Nephron progenitor cell (in vitro differentiated cells): ENCODE data around the gene PEX5L.

Experiments
- DNase-seq: peaks from one replicate; pipeline ENCODE4 v3.0.0; 2021
- H3K27ac Mint-ChIP-seq: 2 replicates; pipeline ENCODE4 v1.8.0; 2021; ENCODE audit warnings: mild to moderate bottlenecking, moderate library complexity, mixed read lengths
- H3K27me3 Mint-ChIP-seq: 2 replicates; pipeline ENCODE4 v1.8.0; 2021; ENCODE audit warnings: mild to moderate bottlenecking, low read depth, mixed read lengths; ENCODE audit not compliant: poor library complexity
- H3K36me3 Mint-ChIP-seq: 2 replicates; pipeline ENCODE4 v1.8.0; 2021; ENCODE audit warnings: low read depth, mixed read lengths
- H3K4me1 Mint-ChIP-seq: 2 replicates; pipeline ENCODE4 v1.8.0; 2021; ENCODE audit warnings: mixed read lengths
- H3K4me3 Mint-ChIP-seq: 2 replicates; pipeline ENCODE4 v1.8.0; 2021; ENCODE audit warnings: mild to moderate bottlenecking, moderate library complexity, mixed read lengths
- H3K9me3 Mint-ChIP-seq: 2 replicates; pipeline ENCODE4 v1.8.0; 2021; ENCODE audit warnings: mild to moderate bottlenecking, moderate library complexity, mixed read lengths
- CTCF ChIP-seq: fragments of 200-600 bp; sonication (generic); IDR thresholded peaks from 2 replicates; pipeline ENCODE4 v1.5.0; 2021; ENCODE audit warnings: antibody characterized with exemption

Gene PEX5L

GRCh38 chr3:179943117-179943880, 93.4 kb downstream of the PEX5L start:
- no peak for TF ChIP-seq CTCF
- DNase-seq: no peak
- no peak overlapping the region for H3K27ac Mint-ChIP-seq
- no peaks in the 10 kb centered on the region for H3K4me1 Mint-ChIP-seq
- H3K36me3 Mint-ChIP-seq: no peaks in the 10 kb centered on the region
- H3K9me3 Mint-ChIP-seq: no peaks in the 10 kb centered on the region
- no peaks in the 10 kb centered on the region for H3K27me3 Mint-ChIP-seq
- no peak overlapping the region for H3K4me3 Mint-ChIP-seq

GRCh38 chr3:179942553-179943075, 94.1 kb downstream of the PEX5L start:
- Mint-ChIP-seq H3K36me3 (no peaks in the 10 kb centered on the region), H3K4me1 (no peaks in the 10 kb centered on the region), H3K27ac (no peak overlapping the region), H3K4me3 (no peak overlapping the region), H3K27me3 (no peaks in the 10 kb centered on the region), H3K9me3 (no peaks in the 10 kb centered on the region)
- no peak for TF ChIP-seq CTCF
- DNase-seq: no peak

- DNase-seq: no peak
- no peak for TF ChIP-seq CTCF
- Mint-ChIP-seq H3K27ac (no peak overlapping the region), H3K9me3 (no peaks in the 10 kb centered on the region), H3K4me1 (no peaks in the 10 kb centered on the region), H3K27me3 (no peaks in the 10 kb centered on the region), H3K36me3 (no peaks in the 10 kb centered on the region), H3K4me3 (no peak overlapping the region)
Observed at GRCh38 chr3:179935710-179936109, 101.0 kb downstream of the PEX5L start.

GRCh38 chr3:179933914-179934313, 102.8 kb downstream of the PEX5L start:
- no peaks in the 10 kb centered on the region for H3K27me3 Mint-ChIP-seq
- H3K27ac Mint-ChIP-seq: no peak overlapping the region
- no peaks in the 10 kb centered on the region for H3K36me3 Mint-ChIP-seq
- no peak for TF ChIP-seq CTCF
- peaks cover 13% of the 10 kb centered on the region for H3K4me1 Mint-ChIP-seq
- H3K4me3 Mint-ChIP-seq: no peak overlapping the region
- no peaks in the 10 kb centered on the region for H3K9me3 Mint-ChIP-seq
- no peak for DNase-seq

- no peaks in the 10 kb centered on the region for H3K27me3 Mint-ChIP-seq
- no peak overlapping the region for H3K4me3 Mint-ChIP-seq
- peaks cover 22% of the 10 kb centered on the region for H3K4me1 Mint-ChIP-seq
- no peak for TF ChIP-seq CTCF
- no peak for DNase-seq
- H3K36me3 Mint-ChIP-seq: no peaks in the 10 kb centered on the region
- no peak overlapping the region for H3K27ac Mint-ChIP-seq
- H3K9me3 Mint-ChIP-seq: no peaks in the 10 kb centered on the region
Observed at GRCh38 chr3:179933080-179933479, 103.7 kb downstream of the PEX5L start.

GRCh38 chr3:179932674-179933073, 104.1 kb downstream of the PEX5L start:
- no peak for DNase-seq
- Mint-ChIP-seq H3K27me3 (no peaks in the 10 kb centered on the region), H3K27ac (no peak overlapping the region), H3K4me1 (peaks cover 23% of the 10 kb centered on the region), H3K4me3 (no peak overlapping the region), H3K36me3 (no peaks in the 10 kb centered on the region), H3K9me3 (no peaks in the 10 kb centered on the region)
- TF ChIP-seq CTCF: no peak
